ENCODE measurements around the gene KRT86.

Gene KRT86

GRCh38 chr12:52317468-52318052 is 43.1 kb downstream of the KRT86 start:
- no peak for DNase-seq

GRCh38 chr12:52318241-52318990 is 44.0 kb downstream of the KRT86 start:
- no peak for DNase-seq

GRCh38 chr12:52319097-52319496 is 44.7 kb downstream of the KRT86 start:
- DNase-seq = no peak

GRCh38 chr12:52320784-52321400 is 46.4 kb downstream of the KRT86 start, which contains the start of gene KRT83:
KRT83 (minus strand) TSS chr12:52321398; CDS start chr12:52321335, 63 bp downstream.
- DNase-seq = no peak

- no peak for DNase-seq
These were observed 47.0 kb downstream of the KRT86 start for GRCh38 chr12:52321418-52321817.

GRCh38 chr12:52322069-52322468 is 47.6 kb downstream of the KRT86 start:
- no peak for DNase-seq

- no peak for DNase-seq
These were observed 48.6 kb downstream of the KRT86 start for GRCh38 chr12:52323001-52323400.

GRCh38 chr12:52323416-52324152 is 49.1 kb downstream of the KRT86 start:
- no peak for DNase-seq

GRCh38 chr12:52324153-52324444 is 49.7 kb downstream of the KRT86 start:
- DNase-seq = no peak

GRCh38 chr12:52327052-52327829 is 52.8 kb downstream of the KRT86 start:
- DNase-seq = peak; percentile 80 to 85

GRCh38 chr12:52327830-52328500 is 53.5 kb downstream of the KRT86 start:
- DNase-seq = no peak

GRCh38 chr12:52331039-52331438 is 56.6 kb downstream of the KRT86 start:
- no peak for DNase-seq

GRCh38 chr12:52331833-52332232 is 57.4 kb downstream of the KRT86 start:
- DNase-seq = no peak

- no peak for DNase-seq
These were observed 57.9 kb downstream of the KRT86 start for GRCh38 chr12:52332381-52332780.

GRCh38 chr12:52333321-52333720 is 58.9 kb downstream of the KRT86 start:
- DNase-seq = no peak

- no peak for DNase-seq
These were observed 59.7 kb downstream of the KRT86 start for GRCh38 chr12:52334185-52334584.

- peak; percentile 1 to 22 for DNase-seq
These were observed 61.3 kb downstream of the KRT86 start for GRCh38 chr12:52335598-52336262.

- no peak for DNase-seq
These were observed 62.2 kb downstream of the KRT86 start for GRCh38 chr12:52336641-52337040.

GRCh38 chr12:52337054-52337453 is 62.6 kb downstream of the KRT86 start:
- DNase-seq = no peak

GRCh38 chr12:52338241-52338960 is 64.0 kb downstream of the KRT86 start:
- no peak for DNase-seq

GRCh38 chr12:52341066-52341580 is 66.7 kb downstream of the KRT86 start:
- no peak for DNase-seq
